HG02678 (cell line): ENCODE data around the gene FOLR1.
"Not testable (repeated sequence)": the region's sequence is repeated elsewhere in the genome, so short reads cannot be mapped to it uniquely, and the experiment has no call there.

ENCODE experiments used
- ATAC-seq: cut with Tn5 transposase; IDR thresholded peaks from one replicate; pipeline ENCODE4 v1.9.1; 2021; ENCODE audit warnings: mild to moderate bottlenecking, moderate library complexity; ENCODE audit not compliant: unreplicated experiment

The FOLR1 gene

GRCh38 chr11:72180892-72181552 is 10.9 kb upstream of the FOLR1 start:
- ATAC-seq: not testable (repeated sequence)

- not testable (repeated sequence) for ATAC-seq
Observed at GRCh38 chr11:72181553-72181958, 10.4 kb upstream of the FOLR1 start.

- no peak for ATAC-seq
Observed at GRCh38 chr11:72188267-72188666, 3.7 kb upstream of the FOLR1 start.

- ATAC-seq: no peak
Observed at GRCh38 chr11:72189455-72190250, 2.3 kb upstream of the FOLR1 start.

GRCh38 chr11:72190631-72191071 is 1.3 kb upstream of the FOLR1 start:
- ATAC-seq: no peak

- no peak for ATAC-seq
Observed at GRCh38 chr11:72195518-72196270, 3.8 kb downstream of the FOLR1 start.

GRCh38 chr11:72201445-72201844 is 9.5 kb downstream of the FOLR1 start:
- not testable (repeated sequence) for ATAC-seq

GRCh38 chr11:72202571-72202970 is 10.6 kb downstream of the FOLR1 start:
- ATAC-seq: no peak

- ATAC-seq: no peak
Observed at GRCh38 chr11:72203163-72203562, 11.2 kb downstream of the FOLR1 start.

- no peak for ATAC-seq
Observed at GRCh38 chr11:72204886-72205285, 12.9 kb downstream of the FOLR1 start.

GRCh38 chr11:72206794-72207193 is 14.9 kb downstream of the FOLR1 start:
- ATAC-seq: not testable (repeated sequence)

- ATAC-seq: no peak
Observed at GRCh38 chr11:72208281-72208680, 16.3 kb downstream of the FOLR1 start.

GRCh38 chr11:72209101-72209500 is 17.2 kb downstream of the FOLR1 start:
- ATAC-seq: no peak

- no peak for ATAC-seq
Observed at GRCh38 chr11:72216638-72217037, 24.7 kb downstream of the FOLR1 start, which contains the start of gene FOLR2. Gene FOLR2, plus strand, starts transcription at chr11:72216794. Its CDS starts 1,791 bp downstream, at chr11:72218585.

- no peak for ATAC-seq
Observed at GRCh38 chr11:72217841-72218240, 25.9 kb downstream of the FOLR1 start.

GRCh38 chr11:72218251-72218745 is 26.4 kb downstream of the FOLR1 start:
- no peak for ATAC-seq

- ATAC-seq: no peak
Observed at GRCh38 chr11:72220696-72221363, 28.9 kb downstream of the FOLR1 start.

- ATAC-seq: no peak
Observed at GRCh38 chr11:72221386-72222075, 29.6 kb downstream of the FOLR1 start.

GRCh38 chr11:72222106-72222891 is 30.4 kb downstream of the FOLR1 start:
- ATAC-seq: no peak
